ENCODE data around the gene CIBAR2. TPM values are rescaled to one million over a fixed set of nuclear protein-coding genes. Genes with fewer than 3 reads are reported as not detected.

The CIBAR2 gene
- total RNA-seq, 1 experiment from 2014 or later = not detected

GRCh38 chr16:85133290-85133599 is 21.0 kb upstream of the CIBAR2 start:
- no peak overlapping the region for H3K4me3 Mint-ChIP-seq
- Histone ChIP-seq H2BK20ac (ENCODE audit: low read depth, low read length, poor library complexity, severe bottlenecking) (no peak overlapping the region), H3K23ac (ENCODE audit: insufficient read length, low read depth, low read length) (no peak overlapping the region), H3K9me3 (ENCODE audit: control insufficient read depth, low read depth, low read length) (no peaks in the 10 kb centered on the region), H4K20me1 (ENCODE audit: control insufficient read depth, insufficient read depth, insufficient read length) (no peaks in the 10 kb centered on the region), H3K18ac (ENCODE audit: insufficient read length, low read depth, low read length) (no peak overlapping the region), H3K9ac (ENCODE audit: extremely low read depth, insufficient read length, low read length) (no peak overlapping the region), H3K4ac (ENCODE audit: low read depth, low read length) (no peak overlapping the region), H3K23me2 (ENCODE audit: insufficient read length, low read depth, low read length, poor library complexity, severe bottlenecking) (no peaks in the 10 kb centered on the region), H2BK5ac (ENCODE audit: insufficient read length, low read length) (no peak overlapping the region), H3K79me2 (ENCODE audit: insufficient read depth, low read length) (no peaks in the 10 kb centered on the region), H2AFZ (ENCODE audit: low read length) (no peak overlapping the region), H3T11ph (ENCODE audit: low read length) (no peak overlapping the region), H2BK12ac (ENCODE audit: insufficient read length, low read depth, low read length) (no peak overlapping the region), H3K4me2 (ENCODE audit: insufficient read depth, insufficient read length, low read length) (no peak overlapping the region), H2BK120ac (ENCODE audit: low read depth, low read length, poor library complexity, severe bottlenecking) (no peak overlapping the region), H4K8ac (replicated peaks; ENCODE audit: insufficient read length, low read depth, low read length) (no peak overlapping the region), H4K5ac (ENCODE audit: insufficient read length, low read depth, low read length) (no peak overlapping the region), H2BK15ac (ENCODE audit: low read depth, low read length) (no peak overlapping the region), H3K27me3 (ENCODE audit: insufficient read depth, low read length) (no peaks in the 10 kb centered on the region), H3K14ac (ENCODE audit: insufficient read depth, low read length) (no peak overlapping the region), H2AK5ac (ENCODE audit: insufficient read length, low read length) (no peak overlapping the region), H3K56ac (ENCODE audit: insufficient read length, low read depth, low read length) (no peak overlapping the region), H4K91ac (ENCODE audit: insufficient read length, low read depth, low read length) (no peak overlapping the region), H3K4me1 (ENCODE audit: insufficient read depth, low read length) (no peaks in the 10 kb centered on the region; the same call in 1 of the 2 replicates), H3K79me1 (ENCODE audit: insufficient read depth, low read depth, low read length, poor library complexity, severe bottlenecking) (no peaks in the 10 kb centered on the region), H3K27ac (ENCODE audit: insufficient read length, low read depth, low read length) (no peak overlapping the region)
- H3K4me1 Mint-ChIP-seq = peaks cover 12 to 28% of the 10 kb centered on the region in 2 experiments
- no peak for TF ChIP-seq CTCF (conservative IDR thresholded peaks at IDR 0.05)
- H3K9me3 Mint-ChIP-seq = peaks cover 0 to 3% of the 10 kb centered on the region in 2 experiments; a peak in 2 of 5 replicates
- DNase-seq = no peak
- peaks cover 13% of the 10 kb centered on the region for H3K27me3 Mint-ChIP-seq (ENCODE audit: low read depth)
- H3K36me3 Mint-ChIP-seq (ENCODE audit: insufficient read depth in 1 of 3, low read depth in 3 of 3) = no peaks in the 10 kb centered on the region
- no CpG with 5 or more reads among the region's 1 CpG for WGBS (ENCODE audit: extremely low coverage, insufficient read length, low lambda C conversion rate)
- no peak overlapping the region for H3K27ac Mint-ChIP-seq

All from H9 (cell line).